Lung (tissue), 12 donors: ENCODE measurements around the gene PTPRG. TPM values are rescaled to one million over a fixed set of nuclear protein-coding genes. Genes with fewer than 3 reads are reported as not detected.

Experiments used
- ATAC-seq: fragments of 200-7000 bp; cut with Tn5 transposase; one replicate; pipeline ENCODE4 v1.9.1; 2020; ENCODE audit warnings: moderate number of reproducible peaks; ENCODE audit not compliant: insufficient read depth, low FRiP score
- DNase-seq, 3 donors: peaks; one replicate each; pipeline ENCODE4 v3.0.0-alpha.2; 2013 to 2017
- H3K27ac ChIP-seq, 2 donors: one replicate each; pipeline ENCODE4 v1.5.1; 2013; ENCODE audit warnings: mild to moderate bottlenecking in 2 of 2, moderate library complexity in 2 of 2, control low read depth in 1 of 2, inconsistent platforms in 1 of 2, low read depth in 1 of 2, low read length in 1 of 2
- H3K27me3 ChIP-seq, 3 donors: one replicate each; pipeline ENCODE4 v1.5.1; 2013; ENCODE audit warnings: low read length in 2 of 3; ENCODE audit not compliant: control insufficient read depth in 3 of 3, insufficient read depth in 3 of 3
- H3K36me3 ChIP-seq, 4 donors: one replicate each; pipeline ENCODE4 v1.5.1; 2013; ENCODE audit warnings: low read length in 4 of 4, mild to moderate bottlenecking in 1 of 4, moderate library complexity in 1 of 4; ENCODE audit not compliant: control insufficient read depth in 4 of 4, insufficient read depth in 4 of 4
- H3K4me1 ChIP-seq, 5 donors: one replicate each; pipeline ENCODE4 v1.5.1; 2013; ENCODE audit warnings: low read length in 5 of 5, mild to moderate bottlenecking in 2 of 5, moderate library complexity in 1 of 5; ENCODE audit not compliant: control insufficient read depth in 5 of 5, insufficient read depth in 5 of 5
- H3K4me3 ChIP-seq: one replicate; pipeline ENCODE4 v1.5.1; 2013; ENCODE audit warnings: mild to moderate bottlenecking, control low read depth, moderate library complexity
- H3K9ac ChIP-seq, 2 donors: one replicate each; pipeline ENCODE4 v1.5.1; 2013; ENCODE audit warnings: low read length in 2 of 2, control low read depth in 1 of 2; ENCODE audit not compliant: insufficient read depth in 1 of 2
- H3K9me3 ChIP-seq, 4 donors: one replicate each; pipeline ENCODE4 v1.5.1; 2013; ENCODE audit warnings: low read length in 3 of 4, mild to moderate bottlenecking in 1 of 4, moderate library complexity in 1 of 4; ENCODE audit not compliant: control insufficient read depth in 4 of 4, insufficient read depth in 3 of 4
- CTCF ChIP-seq: IDR thresholded peaks from 2 replicates; pipeline ENCODE4 v1.5.1; 2012; ENCODE audit warnings: mild to moderate bottlenecking; ENCODE audit errors: control extremely low read depth, extremely low read depth
- WGBS, 2 donors: extraction: QIAGEN DNeasy Blood & Tissue Kit; methylation state at CpG; one replicate each; pipeline ENCODE4 v1.1.7; 2013; 5-methylcytosine and 5-hydroxymethylcytosine counted together
- polyA plus RNA-seq, 2 donors: library from polyadenylated mRNA; stranded (reverse); fragments of 200-250 nt; gene quantifications; one replicate each; pipeline ENCODE4 v1.2.1, GENCODE V29; 2013
- total RNA-seq, 2 donors: library from RNA; depleted of rRNA in 1 of 2; stranded (reverse); fragments of >200 nt in 1 of 2; gene quantifications; one replicate each; pipeline ENCODE4 v1.2.1, GENCODE V29; 2014 to 2021
- donor health status: control.
- donor health status: control.
- donor health status: Bipolar disorder and iron deficiency.
- donor health status: healthy.
- donor health status: DM: yes; HTN: yes; CAD: no.

The PTPRG gene
- total and polyA plus RNA-seq, 4 donors, result 8.5 to 131 (median 75.9) TPM

- TF ChIP-seq CTCF, result no peak
- peaks cover 0 to 4% (median 0%) of the 10 kb centered on the region in 4 donors for H3K36me3 ChIP-seq
- DNase-seq, result no peak
Measured at GRCh38 chr3:61903074-61903473, 341.7 kb downstream of the PTPRG start.

GRCh38 chr3:61903931-61904657, 342.7 kb downstream of the PTPRG start:
- ATAC-seq (peak; percentile 49), DNase-seq (peak; percentile 56 to 68 (median 65))
- 10 to 11% methylated on average over 4 of the region's 4 CpGs for WGBS, 2 donors
- TF ChIP-seq CTCF, result no peak
- Histone ChIP-seq H3K4me1 (peaks cover 2 to 18% (median 8%) of the 10 kb centered on the region in 5 donors), H3K9ac (no peak overlapping the region), H3K9me3 (no peaks in the 10 kb centered on the region), H3K27me3 (no peaks in the 10 kb centered on the region), H3K4me3 (no peak overlapping the region), H3K27ac (no peak overlapping the region), H3K36me3 (no peaks in the 10 kb centered on the region)

More at GRCh38 chr3:61903074-61903473, 341.7 kb downstream of the PTPRG start:
- H3K4me1 ChIP-seq, result peaks cover 2 to 18% (median 8%) of the 10 kb centered on the region in 5 donors
- H3K27me3 ChIP-seq, result no peaks in the 10 kb centered on the region
- H3K9me3 ChIP-seq, result no peaks in the 10 kb centered on the region
- H3K4me3 ChIP-seq, result no peak overlapping the region
- H3K9ac ChIP-seq, result no peak overlapping the region
- 91 to 94% methylated on average over 9 of the region's 9 CpGs for WGBS, 2 donors
- no peak overlapping the region for H3K27ac ChIP-seq
- ATAC-seq, result no peak

- Histone ChIP-seq H3K4me3 (no peak overlapping the region), H3K9me3 (no peaks in the 10 kb centered on the region), H3K4me1 (peaks cover 2 to 18% (median 8%) of the 10 kb centered on the region in 5 donors), H3K36me3 (no peaks in the 10 kb centered on the region), H3K27ac (no peak overlapping the region), H3K9ac (no peak overlapping the region), H3K27me3 (no peaks in the 10 kb centered on the region)
- no peak for ATAC-seq
- DNase-seq, result no peak
- no peak for TF ChIP-seq CTCF
- 83 to 86% methylated on average over 7 of the region's 7 CpGs for WGBS, 2 donors
Measured at GRCh38 chr3:61907210-61907795, 345.9 kb downstream of the PTPRG start.
